ENCODE measurements around the gene CHTF18.

DNA sequence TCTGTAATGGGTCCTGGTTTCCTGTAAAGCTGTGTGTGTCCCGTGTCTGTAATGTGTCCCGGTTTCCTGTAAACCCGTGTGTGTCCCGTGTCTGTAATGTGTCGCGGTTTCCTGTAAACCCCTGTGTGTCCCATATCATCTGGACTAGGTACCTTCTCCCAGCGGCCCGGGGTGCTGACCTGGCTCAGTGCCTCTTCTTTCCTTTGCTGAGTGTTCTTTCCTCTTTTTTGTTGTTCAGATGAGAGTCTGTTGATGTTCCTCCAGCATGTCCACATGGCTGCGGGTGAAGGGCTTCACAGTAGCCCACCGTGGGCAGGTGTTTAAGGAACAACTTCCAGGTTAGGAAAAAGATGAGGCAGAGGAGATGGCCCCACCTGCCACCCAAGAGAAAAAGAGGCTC is 58.7 kb downstream of the CHTF18 start:
- TF ChIP-seq, protein P1, sequence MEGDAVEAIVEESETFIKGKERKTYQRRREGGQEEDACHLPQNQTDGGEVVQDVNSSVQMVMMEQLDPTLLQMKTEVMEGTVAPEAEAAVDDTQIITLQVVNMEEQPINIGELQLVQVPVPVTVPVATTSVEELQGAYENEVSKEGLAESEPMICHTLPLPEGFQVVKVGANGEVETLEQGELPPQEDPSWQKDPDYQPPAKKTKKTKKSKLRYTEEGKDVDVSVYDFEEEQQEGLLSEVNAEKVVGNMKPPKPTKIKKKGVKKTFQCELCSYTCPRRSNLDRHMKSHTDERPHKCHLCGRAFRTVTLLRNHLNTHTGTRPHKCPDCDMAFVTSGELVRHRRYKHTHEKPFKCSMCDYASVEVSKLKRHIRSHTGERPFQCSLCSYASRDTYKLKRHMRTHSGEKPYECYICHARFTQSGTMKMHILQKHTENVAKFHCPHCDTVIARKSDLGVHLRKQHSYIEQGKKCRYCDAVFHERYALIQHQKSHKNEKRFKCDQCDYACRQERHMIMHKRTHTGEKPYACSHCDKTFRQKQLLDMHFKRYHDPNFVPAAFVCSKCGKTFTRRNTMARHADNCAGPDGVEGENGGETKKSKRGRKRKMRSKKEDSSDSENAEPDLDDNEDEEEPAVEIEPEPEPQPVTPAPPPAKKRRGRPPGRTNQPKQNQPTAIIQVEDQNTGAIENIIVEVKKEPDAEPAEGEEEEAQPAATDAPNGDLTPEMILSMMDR (IDR thresholded peaks at IDR 0.05; ENCODE audit: extremely low read depth in 1 of 2, insufficient read depth in 1 of 2, low read depth in 1 of 2, low read length in 2 of 2) = no peak
- TF ChIP-seq POLR2A (IDR thresholded peaks at IDR 0.05; ENCODE audit: low read depth, low read length) (no peak), EZH2 (IDR thresholded peaks at IDR 0.05; ENCODE audit: borderline replicate concordance, low read depth, low read length, severe bottlenecking) (no peak), POLR2AphosphoS5 (IDR thresholded peaks at IDR 0.05; ENCODE audit: insufficient read depth, low read depth, low read length) (no peak), MYC (IDR thresholded peaks at IDR 0.05; ENCODE audit: low read depth, low read length) (no peak)
- TF ChIP-seq, protein P2, sequence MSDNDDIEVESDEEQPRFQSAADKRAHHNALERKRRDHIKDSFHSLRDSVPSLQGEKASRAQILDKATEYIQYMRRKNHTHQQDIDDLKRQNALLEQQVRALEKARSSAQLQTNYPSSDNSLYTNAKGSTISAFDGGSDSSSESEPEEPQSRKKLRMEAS (IDR thresholded peaks at IDR 0.05; ENCODE audit: insufficient read depth, insufficient read length) = no peak

Data from endothelial cell of umbilical vein (primary cell).